ENCODE data around the gene ELN.
A peak's percentile ranks its signal among the peaks of the same experiment; 100 is the strongest.

ELN gene

DNA sequence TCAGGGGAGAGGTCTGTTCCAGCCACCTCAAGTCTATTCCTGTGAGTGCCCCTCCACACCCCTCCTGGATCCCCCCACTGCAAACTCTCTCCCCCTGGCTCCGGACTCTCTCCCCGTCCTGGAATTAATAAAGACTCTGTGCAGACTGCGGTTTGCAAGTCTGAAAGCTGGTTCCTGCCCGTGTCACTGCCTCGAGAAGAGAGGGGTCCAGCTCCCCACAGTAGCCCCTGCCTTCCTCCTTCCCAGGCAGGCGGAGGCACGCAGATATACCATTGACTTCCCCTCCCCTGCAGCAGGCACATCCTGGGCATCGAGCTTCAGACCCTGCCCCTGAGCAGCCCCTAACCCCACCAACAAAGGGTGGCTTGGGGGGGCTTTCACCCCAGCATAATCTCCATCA is 2.2 kb upstream of the ELN start:
- no peak for DNase-seq

DNA sequence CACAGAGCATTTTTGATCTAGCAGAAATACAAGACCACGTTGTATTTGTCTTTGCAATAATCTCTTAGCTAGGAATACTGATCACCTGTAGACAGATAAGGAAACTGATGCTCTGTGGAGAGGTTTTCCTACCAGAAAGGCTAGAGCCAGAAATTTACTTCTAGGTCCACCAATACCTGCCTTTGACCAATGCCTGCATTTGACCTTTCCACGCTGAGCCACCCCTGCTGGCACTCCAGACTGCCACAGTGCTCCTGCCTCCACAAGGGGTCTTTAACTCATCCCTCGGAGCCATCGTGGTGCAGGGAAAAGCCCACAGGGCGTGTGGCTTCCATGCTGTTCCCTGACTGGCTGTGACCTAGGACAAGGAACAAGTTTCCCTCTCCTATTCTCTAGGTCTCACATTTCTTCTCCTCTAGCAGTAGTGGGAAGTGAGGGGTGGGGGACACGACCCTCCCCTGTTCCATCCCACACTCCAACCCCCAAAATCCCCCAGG is 1.5 kb upstream of the ELN start:
- DNase-seq = no peak

DNA sequence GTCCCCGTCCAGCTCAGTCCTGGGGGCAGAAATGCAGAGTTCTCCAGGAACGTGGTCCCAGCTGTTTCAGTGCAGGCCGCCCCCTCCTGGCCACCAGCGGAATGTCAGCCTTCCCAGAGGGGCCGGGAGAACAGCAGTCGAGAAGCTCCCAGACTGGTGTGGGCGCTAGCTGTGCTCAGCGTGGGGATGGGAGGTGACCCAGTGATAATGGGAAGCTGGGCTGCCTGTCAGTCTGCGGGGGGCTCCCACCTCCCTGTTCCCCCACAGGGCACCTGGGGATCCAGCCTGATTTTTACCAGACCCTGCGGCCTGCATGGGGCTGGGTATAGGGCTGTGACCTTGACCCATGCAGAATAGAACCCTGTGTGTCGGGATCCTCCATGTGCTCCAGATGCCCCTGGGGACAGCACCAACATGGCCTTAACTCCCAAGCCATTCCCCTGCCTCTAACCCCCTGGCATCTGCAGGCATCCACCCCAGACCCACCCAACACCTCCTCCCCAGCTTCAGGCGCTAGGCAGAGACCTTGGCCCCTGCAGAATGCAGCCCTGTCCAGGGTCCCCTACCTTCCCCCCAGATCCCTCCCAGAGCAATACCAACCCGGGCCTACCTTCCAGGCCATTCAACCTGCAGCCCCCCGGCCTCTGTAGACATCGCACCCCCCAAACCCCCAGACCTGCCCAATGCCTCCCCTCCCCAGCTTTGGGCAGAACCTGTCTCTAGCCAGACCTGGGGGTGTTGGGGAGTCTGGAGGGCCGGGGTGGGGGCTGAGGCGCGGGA is 880 bp upstream of the ELN start:
- peak; percentile 68 for DNase-seq

DNA sequence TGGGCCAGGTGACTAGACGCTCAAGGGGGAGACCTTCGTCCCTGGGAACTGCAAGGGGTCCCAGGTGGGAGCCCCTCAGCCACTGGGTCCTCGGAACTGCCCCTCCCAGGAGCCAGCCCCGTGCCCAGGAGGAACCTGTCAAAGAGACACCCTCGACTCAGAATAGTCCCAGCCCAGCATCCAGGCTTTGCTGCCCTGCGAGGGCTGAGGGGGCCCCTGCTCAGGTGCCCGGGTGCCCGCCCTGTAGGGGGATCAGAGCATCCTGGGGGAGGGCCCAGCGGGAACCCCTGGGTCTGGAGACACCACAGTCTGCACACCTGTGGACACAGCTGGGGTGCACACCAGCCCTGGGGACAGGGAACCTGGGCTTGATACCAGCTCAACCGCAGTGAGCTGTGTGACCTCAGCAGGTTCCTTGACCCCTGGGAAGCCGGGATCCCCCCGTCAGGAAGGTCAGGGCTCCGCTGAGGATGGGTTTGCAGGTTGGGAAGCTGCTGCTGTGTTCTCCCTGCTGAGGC is 407 bp downstream of the ELN start:
- DNase-seq = peak; percentile 50

DNA sequence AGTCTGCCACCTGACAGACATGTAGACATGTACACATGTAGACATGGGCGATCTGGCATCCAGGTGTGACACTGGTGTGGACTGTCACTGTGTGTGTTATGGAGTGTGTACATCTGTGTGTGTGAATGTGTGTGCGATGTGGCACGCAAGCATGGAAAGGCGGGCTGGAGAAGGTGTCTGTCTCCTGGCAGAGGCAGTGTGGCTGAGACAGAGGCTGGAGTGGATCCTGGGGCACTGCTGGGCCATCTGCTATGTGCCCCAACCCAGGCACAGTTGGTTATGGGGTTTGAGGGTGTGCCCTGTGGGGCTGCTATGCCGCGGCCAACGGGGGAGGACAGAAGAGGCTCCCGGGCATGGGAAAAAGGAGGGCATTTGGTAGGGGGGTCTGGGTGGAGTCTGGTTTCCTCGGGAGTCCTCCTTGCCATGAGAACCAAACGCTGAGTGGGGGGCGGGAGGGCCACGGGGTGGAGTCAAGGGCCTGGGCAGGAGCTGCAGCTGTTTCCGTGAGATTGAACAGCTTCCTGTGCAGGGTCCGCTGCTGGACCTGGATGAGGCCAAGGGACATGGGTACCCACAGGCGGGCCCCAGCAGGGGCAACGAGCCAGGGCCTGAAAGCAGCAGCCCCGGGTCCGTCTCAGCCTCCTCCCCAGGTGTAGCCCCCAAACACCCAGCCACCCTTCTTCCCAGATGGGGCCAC is 1.3 kb downstream of the ELN start:
- DNase-seq = no peak

DNA sequence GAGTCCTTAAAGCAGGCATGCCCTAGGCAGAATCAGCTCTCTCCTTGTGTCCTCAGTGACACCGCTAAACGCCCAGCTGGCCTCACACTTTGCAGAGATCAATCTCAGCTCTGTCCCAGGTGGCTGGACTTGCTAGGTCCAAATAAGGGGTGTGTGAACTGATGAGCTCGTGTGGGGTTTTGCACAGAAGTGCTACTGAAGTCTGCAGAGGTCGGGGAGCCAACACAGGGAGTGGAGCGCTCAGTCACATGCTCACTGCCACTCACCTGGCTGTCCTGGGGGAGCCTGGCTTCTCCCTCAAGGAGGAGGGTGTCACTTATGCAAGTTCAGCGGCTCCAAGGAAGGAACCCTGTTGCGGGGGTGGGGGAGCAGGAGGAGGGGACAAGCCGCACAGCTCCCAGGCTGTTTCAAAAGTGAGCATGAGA is 2.0 kb downstream of the ELN start:
- DNase-seq = peak; percentile 69

DNA sequence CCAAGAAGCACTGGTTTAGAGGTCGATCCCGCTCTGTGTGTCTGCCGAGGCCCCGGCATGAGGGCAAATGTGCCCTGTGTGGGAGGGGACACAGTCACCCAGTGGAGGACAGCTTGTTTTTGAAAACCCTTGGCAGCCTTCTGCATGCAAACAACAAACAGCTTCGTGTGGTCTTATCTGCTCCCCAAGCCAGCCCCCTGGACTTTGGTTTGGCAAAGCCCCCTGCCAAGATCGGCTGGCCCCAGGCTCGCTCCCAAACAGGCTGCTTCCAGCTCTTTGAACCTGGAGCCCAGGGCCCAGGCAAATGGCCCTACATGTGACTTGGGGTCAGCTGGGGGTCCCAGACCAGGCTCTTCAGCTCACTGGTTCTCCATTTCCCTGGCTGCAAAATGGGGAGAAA is 2.9 kb downstream of the ELN start:
- DNase-seq = no peak

DNA sequence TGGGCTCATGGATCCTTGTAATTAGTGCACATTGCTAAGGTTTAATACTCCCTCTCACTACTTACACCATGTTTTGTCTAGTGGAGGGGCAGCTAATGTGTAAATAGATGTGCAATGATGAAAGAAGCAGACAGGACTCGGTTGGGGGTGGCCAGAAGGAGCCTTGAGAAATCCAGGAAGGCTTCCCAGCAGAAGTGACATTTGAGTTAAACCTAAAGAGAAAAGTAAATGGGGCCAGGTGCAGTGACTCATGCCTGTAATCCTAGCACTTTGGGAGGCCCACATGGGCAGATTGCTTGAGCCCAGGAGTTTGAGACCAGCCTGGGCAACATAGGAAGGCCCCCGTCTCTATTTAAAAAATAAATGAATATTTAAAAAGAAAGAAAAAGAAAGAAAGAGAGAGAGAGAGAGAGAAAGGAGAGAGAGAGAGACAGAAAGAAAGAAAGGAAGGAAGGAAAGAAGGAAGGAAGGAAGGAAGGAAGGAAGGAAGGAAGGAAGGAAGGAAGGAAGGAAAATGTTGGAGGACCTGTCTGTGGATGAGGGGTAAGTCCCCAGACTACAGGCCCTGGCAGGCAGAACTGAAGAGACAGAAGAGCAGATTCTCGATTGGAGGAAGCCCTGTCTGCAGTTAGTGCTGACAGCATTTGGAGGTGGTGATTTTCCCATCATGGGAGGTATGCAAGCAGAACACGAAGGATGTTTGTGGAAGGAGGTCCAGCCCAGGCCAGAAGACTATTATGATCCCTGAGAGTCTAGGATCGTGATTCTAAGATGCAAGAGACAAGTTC is 3.6 kb downstream of the ELN start:
- no peak for DNase-seq

DNA sequence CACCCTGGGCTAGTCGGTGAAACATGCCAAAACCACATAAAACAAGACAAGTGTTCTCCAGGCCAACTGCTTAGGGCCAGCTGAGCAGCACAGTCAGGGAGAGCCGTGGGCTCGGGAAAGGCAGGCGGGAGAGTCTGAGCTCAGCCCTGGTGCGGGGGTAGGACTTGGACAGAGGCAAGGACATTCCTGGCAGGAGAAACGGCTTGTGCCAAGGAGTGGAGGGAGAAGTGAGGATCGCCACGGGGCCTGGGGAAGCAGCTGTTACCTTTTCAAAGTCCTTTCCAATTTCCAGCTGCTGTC is 4.2 kb downstream of the ELN start:
- DNase-seq = no peak

DNA sequence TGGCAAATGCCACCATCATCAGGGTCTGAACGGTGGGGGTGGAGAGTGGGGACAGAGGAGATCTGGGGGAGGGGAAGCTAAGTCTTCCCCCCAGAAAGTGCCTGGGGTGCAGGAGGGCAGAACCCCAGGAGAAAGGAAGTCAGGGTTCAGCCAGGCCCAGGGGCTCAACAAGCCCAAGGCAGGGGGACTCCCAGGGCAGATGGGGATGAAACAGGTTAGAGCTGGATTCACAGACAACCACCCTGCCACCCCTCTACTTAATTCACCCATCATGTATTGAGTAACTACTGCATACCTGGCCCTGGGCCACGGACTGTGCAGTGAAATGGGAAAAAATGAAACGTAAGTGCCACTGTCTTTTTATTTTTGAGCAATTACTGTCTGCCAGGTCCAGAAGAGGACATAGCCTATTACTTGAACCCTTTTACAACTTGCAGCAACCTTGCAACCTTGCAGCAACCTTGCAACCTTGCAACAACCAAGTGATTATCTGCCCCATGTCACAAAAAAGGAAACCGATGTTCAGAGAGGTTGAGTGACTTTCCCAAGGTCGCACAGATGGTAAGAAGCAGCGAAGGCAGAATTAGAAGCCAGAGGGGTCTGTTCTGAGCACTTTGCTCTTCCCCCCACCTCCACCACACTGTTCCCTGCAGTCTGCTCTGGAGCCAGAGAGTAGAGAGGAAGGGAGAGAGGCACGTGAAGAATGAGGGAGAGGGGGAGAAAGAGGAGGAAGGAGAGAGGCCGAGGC is 4.8 kb downstream of the ELN start:
- DNase-seq = no peak

DNA sequence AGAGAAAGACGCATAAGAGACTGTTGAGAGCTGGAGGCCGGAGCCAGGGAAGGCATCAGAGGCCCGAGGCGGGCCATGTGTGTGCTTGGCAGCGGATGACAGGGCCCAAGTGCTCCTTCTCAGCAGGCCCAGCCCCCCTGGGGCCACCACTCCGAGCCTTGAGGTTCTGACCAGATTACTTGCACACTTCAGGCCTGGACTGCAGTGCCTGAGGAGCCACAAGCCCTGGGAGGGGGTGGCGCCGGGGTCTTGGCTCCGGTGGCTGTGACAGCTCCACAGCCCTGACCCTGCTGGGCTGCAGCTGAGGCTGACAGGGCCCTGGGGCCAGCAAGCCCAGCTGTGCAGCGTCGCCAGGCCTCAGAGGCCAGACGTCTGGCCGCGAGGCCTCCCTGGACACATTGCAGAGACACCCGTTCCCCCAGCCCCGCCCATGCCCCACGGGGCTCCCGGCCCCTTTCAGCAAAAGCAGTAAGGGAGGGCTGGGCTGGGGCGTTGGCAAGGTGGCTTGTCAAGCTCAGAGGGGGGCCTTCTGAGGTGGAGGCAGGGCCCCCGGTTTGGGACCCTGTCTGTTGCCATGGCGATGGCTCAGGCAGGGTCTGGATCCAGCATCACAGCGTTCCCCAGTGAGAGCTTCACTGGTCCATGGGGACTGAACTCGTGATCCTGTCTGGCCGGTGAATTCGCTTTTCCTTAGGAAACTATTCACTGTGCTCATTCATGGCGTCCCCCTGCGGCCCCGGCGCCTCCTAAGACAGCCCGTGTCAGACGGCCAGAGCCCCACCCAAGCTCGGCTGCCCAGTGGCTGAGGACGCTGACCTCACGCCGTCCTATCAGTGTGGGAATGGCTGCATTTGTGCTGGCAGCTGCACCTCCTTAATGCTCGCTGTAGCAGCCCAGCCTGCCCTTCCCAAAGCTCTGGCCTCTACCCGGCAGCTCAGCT is 5.7 kb downstream of the ELN start:
- no peak for DNase-seq

DNA sequence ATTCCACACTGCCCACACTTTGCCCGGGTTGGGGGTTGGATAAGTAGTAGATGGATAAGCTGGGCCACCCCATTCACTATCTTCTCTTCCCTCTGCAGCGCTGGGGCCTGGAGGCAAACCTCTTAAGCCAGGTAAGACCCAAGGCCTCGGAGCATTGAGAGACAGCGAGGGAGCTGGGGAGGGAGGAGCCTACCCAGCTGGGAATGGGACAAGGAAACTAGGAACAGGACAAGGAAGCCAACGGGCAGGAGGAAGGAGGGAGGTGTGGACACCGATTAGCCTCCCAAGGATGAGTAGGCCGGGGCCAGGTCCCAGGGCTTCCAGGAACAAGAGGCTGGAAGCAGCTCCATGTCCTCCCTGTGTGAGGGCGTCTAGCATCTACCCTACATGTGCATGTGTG is 9.6 kb downstream of the ELN start:
- no peak for DNase-seq

DNA sequence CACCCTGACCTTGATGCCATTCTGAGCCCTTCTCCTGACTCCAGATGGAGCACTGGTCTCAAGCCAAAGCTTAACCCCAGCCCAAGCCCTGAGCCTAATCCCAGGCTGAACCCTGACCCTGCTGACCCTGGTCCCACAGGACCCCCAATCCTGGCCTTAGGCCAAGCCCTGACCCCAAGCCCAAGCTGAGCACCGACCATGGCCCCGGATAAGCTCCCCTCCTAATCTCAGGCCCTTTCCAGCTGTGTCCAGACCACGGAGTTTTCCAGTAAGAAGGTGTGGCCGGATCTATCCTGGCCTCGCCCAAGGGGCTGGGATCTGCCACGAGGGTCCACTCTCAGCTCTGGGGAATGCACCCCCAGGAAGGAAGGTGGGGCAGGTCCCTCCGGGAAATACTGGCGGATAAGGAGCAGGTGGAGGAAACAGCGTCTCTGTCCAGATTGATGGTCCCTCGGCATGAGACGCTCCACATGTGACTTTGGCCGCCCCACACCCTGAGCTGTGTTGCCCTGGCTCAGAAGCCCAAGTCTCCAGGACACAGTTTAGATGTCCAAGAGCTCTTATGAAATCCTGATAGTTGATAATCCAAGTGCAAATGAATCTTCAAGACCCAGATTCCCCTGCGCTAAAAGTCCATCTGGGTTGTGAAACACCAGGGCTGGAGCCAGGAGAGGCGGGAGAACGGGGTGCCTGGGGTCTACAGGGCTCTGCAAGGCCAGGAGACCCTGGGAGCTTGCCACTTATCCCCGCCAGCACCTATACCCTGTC is 10.4 kb downstream of the ELN start:
- DNase-seq = no peak

DNA sequence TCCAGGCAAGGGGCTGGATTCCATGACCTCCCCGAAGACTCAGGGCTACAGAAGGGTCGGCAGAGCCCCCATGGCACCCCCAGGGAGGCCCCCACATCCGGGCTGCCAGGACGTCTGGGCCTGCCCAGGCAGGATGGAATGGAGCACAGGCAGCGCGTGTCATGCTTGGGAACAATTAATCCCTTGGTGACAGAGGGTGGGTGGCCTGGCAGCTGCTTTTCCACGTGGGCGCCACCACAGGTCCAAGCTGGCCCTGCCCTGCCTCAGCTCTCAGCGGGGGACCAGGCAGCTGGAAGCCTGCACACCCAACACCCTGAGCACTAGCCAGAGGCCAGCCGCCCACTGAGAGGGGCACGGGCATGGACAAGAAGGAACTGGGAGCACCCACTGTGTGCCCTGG is 11.4 kb downstream of the ELN start:
- no peak for DNase-seq

DNA sequence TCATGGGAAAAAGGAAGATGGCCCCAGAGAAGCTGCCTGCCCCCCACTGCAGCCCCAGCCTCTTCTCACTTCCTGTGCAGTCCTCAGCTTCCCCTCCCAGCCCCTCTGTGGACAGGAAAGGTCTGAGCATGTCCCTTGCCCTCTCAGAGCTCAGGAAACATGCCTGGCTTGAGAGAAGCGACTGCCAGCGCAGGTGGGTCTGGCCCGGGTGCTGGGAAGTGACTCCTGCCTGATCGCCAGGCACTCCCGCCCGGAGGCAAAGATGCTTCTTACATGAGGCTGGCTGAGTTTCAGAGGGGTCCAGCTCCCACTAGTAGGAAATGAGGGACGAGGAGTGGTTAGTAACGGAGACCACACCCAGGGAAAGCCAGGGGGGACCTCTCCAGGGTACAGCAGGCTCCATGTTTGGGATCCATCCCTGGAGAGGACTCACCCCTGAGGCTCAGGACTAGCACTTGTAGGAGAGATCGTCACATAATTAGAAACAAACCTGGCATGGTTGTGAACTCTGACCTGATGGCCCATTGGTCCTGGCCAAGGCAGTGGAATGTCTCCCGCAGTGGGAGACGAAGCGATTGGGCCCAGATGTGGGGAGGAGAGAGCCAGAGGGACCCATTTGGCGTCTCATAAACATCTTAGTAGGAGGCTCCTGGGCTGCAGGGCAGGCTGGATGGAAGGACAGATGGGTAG is 12.3 kb downstream of the ELN start:
- no peak for DNase-seq

DNA sequence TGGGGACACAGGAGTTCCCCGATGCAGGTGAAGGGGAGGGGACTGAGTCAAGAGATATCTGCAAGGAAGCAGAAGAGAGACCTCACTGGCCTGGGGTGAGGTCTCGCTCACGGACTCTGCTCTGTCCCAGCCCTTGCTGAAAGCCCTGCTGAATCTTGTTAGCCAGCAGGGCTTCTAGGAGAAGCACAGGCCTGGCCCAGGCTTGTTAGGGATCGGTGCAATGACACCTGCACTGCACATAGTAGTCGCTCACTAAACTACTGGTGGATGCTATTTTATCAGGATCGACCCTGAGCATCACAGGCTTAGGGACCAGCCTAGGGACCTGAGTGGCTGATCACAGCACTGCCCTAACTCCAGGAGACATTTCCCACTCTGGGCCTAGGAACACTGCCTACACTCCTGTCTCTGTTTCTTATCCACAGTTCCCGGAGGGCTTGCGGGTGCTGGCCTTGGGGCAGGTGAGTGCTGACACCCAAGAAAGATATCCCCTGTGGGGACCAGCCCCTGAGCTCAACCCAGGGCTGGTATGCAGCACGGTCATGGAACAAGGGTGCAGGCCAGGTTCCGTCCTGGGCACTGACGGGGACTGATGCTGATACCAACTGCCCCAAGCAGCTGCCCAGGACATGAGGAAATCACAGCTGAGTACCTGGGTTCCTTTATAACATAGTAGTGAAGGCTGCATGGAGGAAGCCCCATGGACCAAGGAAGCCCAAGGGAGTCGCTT is 13.0 kb downstream of the ELN start:
- no peak for DNase-seq

DNA sequence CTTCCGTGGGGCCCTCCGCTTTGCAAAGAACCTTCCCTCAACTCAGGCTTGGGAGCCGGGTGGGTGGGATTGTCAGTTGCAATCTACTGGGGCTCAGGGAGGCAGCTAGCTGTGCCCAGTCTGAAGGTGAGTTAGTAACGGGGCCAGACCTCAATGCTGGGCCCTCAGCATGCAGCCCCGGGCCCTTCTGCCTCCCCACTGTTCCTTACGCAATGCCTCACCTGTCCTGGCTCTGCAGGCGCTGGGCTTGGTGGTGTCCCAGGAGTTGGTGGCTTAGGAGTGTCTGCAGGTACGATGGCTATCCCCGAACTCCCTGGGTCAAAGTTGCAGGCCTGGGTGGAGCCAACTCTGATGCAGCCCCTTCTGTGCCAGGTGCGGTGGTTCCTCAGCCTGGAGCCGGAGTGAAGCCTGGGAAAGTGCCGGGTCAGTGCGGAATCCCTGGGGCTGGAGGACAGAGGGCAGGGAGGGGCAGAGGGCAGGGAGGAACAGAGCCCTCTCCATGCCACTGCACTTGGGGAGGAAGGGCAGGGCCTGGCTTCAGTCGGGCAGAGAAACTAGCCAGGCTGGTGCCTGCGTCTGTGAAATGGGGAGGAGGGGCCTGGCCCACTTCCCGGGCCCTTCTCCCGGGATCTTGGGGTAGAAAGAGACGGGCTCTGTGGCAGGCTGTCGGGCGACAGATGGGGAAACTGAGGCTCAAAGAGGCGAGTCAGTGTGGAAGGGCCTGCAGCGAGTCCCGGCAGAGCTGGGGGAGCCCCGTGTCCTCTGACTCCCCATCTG is 15.0 kb downstream of the ELN start:
- DNase-seq = no peak

DNA sequence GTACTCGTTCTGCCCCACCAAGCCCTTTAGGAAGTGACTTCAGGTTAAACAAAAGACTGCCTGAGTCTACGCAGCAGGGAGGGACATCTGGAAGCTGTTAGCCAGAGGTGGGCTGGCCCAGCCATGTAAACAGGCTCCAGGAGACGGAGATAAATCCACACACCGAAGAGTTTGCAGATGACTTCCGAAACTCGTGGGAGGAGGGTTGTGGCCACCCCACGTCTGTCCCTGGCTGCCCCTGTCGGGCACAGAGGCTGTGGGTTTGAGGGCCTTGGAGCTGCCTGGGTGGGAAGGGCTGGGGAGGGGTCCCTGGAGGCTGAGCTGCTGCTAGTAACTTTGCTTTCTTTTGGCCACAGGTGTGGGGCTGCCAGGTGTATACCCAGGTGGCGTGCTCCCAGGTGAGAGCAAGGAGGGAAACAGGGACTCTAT is 15.6 kb downstream of the ELN start:
- DNase-seq = no peak
